Ishikawa (cell line): ENCODE data around the gene TENT4A.

Experiments
- CEBPB ChIP-seq: IDR thresholded peaks from 2 replicates; pipeline ENCODE4 v1.6.1; 2012
- CREB1 ChIP-seq: IDR thresholded peaks from 2 replicates; pipeline ENCODE4 v1.6.1; 2012; ENCODE audit warnings: low read depth
- EGR1 ChIP-seq: IDR thresholded peaks from 2 replicates; pipeline ENCODE4 v1.6.1; 2012
- EP300 ChIP-seq: IDR thresholded peaks from 2 replicates; pipeline ENCODE4 v1.6.1; 2012; ENCODE audit warnings: borderline replicate concordance
- FOXM1 ChIP-seq: IDR thresholded peaks from 2 replicates; pipeline ENCODE4 v1.6.1; 2012; ENCODE audit warnings: low read depth, borderline replicate concordance
- NFIC ChIP-seq: IDR thresholded peaks from 2 replicates; pipeline ENCODE4 v1.6.1; 2012
- RAD21 ChIP-seq: IDR thresholded peaks from 2 replicates; pipeline ENCODE4 v1.6.1; 2012; ENCODE audit warnings: low read depth
- TAF1 ChIP-seq: IDR thresholded peaks from 2 replicates; pipeline ENCODE4 v1.6.1; 2012; ENCODE audit warnings: low read depth, mild to moderate bottlenecking
- TCF12 ChIP-seq: IDR thresholded peaks from 2 replicates; pipeline ENCODE4 v1.6.1; 2012; ENCODE audit warnings: low read depth
- TEAD4 ChIP-seq: IDR thresholded peaks from 2 replicates; pipeline ENCODE4 v1.6.1; 2012
- YY1 ChIP-seq: IDR thresholded peaks from 2 replicates; pipeline ENCODE4 v1.6.1; 2012; ENCODE audit warnings: low read depth
- ZBTB7A ChIP-seq: IDR thresholded peaks from 2 replicates; pipeline ENCODE4 v1.6.1; 2012; ENCODE audit warnings: low read depth
- TF ChIP-seq, protein P1 (sequence below): IDR thresholded peaks from 2 replicates; pipeline ENCODE4 v1.6.1; 2012
- TF ChIP-seq, protein P2 (sequence below): IDR thresholded peaks from 2 replicates; pipeline ENCODE4 v1.6.1; 2012
- TF ChIP-seq, protein P3 (sequence below): IDR thresholded peaks from 2 replicates; pipeline ENCODE4 v1.6.1; 2012; ENCODE audit warnings: low read depth, mild to moderate bottlenecking

TENT4A gene

DNA sequence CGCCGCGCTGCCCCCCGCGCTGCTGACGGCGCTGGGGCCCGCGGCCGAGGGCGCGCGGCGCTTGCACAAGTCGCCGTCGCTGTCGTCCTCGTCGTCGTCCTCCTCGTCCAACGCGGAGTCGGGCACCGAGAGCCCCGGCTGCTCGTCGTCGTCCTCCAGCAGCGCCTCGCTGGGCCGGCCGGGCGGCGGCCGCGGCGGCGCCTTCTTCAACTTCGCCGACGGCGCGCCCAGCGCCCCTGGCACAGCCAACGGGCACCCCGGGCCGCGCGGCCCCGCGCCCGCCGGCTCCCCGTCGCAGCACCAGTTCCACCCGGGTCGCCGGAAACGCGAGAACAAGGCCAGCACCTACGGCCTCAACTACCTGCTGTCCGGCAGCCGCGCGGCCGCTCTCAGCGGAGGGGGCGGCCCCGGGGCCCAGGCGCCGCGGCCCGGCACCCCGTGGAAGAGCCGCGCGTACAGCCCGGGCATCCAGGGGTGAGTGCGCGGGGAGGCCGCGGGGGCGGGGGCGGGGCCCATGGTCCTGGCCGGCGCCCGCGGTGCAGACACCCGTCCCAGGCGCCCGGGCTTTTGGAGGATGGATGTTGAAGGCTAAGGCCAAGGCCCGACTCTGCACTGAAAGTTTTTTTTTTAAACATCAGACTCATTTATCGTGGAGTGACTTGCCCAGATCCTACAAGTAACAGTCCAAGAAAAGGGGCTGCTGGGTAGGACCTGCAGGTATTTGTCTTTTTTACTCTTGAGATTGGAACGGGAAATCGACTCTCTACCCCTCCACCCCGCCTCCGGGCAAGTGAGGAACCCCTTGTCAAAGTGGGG lies 1.2 kb downstream of the TENT4A start:
- no peak for TF ChIP-seq RAD21
- TF ChIP-seq CEBPB = no peak
- no peak for TF ChIP-seq CREB1
- TF ChIP-seq, protein P1, sequence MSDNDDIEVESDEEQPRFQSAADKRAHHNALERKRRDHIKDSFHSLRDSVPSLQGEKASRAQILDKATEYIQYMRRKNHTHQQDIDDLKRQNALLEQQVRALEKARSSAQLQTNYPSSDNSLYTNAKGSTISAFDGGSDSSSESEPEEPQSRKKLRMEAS = peak; percentile 4; the same call in 1 of the 2 replicates
- TF ChIP-seq, protein P2, sequence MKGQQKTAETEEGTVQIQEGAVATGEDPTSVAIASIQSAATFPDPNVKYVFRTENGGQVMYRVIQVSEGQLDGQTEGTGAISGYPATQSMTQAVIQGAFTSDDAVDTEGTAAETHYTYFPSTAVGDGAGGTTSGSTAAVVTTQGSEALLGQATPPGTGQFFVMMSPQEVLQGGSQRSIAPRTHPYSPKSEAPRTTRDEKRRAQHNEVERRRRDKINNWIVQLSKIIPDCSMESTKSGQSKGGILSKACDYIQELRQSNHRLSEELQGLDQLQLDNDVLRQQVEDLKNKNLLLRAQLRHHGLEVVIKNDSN = no peak
- no peak for TF ChIP-seq TAF1
- no peak for TF ChIP-seq TCF12

DNA sequence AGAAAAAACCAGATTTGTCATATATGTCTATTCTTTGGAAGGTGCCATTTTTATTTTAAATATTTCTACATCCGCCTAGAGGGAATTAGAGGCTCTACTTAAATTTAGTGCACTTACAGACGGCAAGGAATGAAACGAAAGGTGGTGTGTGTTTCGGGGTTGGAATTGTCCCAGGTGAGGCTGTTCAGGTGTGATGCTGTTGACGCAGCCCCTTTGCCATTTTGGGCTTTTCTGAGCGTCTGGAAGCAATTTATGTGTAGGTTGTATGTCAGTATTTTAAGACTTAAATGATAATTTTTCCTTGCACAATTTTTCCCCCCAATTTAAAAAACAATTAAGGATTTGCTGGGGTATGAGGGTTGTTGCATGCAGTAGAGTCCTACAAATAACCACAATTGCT lies 2.0 kb downstream of the TENT4A start:
- no peak for TF ChIP-seq TAF1
- TF ChIP-seq, protein P2 = no peak
- no peak for TF ChIP-seq YY1
- TF ChIP-seq FOXM1 = no peak

DNA sequence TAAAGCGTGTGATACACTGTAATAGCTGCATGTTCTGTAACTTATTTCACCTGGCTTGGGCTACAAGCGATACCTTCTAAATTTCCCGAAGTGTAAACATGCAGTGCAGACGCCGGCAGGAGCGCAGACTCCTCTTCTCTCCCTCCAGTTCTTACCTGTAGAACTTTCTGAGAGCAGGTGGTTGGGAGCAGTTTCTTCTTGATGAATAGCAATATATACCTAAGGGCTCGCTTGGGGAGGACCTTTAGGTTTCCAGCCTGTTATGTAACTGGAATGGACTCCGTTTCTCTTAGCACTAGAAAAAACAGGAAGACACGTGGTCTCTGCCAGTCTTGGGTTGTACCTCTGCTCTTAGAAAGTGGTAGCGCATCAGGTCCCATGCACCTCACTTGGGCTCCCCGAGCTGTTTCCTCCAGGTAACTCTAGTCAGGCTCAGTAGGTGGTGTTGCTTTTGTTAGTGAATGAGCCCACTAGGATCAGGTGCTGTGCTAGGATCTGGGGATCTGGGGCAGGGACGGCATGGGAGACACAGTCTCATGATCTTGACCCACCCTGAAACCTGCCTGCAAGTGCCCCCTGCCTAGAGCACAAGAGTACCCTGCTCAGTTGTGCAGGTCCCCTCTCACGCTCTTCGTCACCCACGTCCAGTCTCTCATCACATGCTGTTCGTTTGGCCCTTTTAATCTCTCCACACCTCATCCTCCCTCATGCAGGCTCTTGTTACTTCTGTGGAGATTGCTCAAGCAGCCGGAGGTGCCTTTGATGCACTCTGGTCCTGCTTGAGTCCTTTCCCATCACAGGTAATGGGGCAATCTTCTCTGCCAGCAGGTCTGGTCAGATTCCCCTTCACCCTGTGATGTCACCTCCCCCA lies 2.8 kb downstream of the TENT4A start:
- TF ChIP-seq RAD21 (no peak), ZBTB7A (no peak), NFIC (no peak), EGR1 (no peak), TEAD4 (no peak), EP300 (no peak), FOXM1 (no peak), TCF12 (no peak), CEBPB (no peak), CREB1 (no peak), YY1 (no peak)
- TF ChIP-seq, protein P2 = no peak
- TF ChIP-seq, protein P1 = no peak
- TF ChIP-seq, protein P3, sequence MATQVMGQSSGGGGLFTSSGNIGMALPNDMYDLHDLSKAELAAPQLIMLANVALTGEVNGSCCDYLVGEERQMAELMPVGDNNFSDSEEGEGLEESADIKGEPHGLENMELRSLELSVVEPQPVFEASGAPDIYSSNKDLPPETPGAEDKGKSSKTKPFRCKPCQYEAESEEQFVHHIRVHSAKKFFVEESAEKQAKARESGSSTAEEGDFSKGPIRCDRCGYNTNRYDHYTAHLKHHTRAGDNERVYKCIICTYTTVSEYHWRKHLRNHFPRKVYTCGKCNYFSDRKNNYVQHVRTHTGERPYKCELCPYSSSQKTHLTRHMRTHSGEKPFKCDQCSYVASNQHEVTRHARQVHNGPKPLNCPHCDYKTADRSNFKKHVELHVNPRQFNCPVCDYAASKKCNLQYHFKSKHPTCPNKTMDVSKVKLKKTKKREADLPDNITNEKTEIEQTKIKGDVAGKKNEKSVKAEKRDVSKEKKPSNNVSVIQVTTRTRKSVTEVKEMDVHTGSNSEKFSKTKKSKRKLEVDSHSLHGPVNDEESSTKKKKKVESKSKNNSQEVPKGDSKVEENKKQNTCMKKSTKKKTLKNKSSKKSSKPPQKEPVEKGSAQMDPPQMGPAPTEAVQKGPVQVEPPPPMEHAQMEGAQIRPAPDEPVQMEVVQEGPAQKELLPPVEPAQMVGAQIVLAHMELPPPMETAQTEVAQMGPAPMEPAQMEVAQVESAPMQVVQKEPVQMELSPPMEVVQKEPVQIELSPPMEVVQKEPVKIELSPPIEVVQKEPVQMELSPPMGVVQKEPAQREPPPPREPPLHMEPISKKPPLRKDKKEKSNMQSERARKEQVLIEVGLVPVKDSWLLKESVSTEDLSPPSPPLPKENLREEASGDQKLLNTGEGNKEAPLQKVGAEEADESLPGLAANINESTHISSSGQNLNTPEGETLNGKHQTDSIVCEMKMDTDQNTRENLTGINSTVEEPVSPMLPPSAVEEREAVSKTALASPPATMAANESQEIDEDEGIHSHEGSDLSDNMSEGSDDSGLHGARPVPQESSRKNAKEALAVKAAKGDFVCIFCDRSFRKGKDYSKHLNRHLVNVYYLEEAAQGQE = no peak

DNA sequence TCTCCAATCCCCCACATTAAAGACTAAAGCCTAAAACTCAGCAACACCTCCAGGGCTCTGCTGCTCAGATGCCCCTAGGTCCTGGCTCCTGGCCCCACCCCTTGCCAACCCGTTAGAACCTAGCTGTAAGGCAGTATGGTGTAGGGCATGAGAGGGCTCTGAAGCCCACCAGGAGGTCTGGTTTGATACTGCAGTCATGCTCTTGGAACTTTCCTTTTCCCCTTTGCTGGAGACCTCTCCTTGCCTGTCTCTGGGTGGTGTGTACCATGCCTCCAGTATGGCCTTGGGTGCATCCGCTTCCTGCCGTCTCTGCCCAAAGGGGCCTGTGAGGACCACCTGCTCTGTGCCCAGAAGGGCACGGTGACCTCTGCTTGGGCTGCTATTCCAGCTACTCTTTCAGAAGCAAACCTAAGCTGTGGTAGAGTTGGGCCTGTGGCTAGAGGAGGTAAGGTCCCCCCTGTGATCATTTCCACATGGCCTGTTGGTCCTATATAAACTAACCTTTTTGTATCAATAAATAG lies 3.5 kb downstream of the TENT4A start:
- no peak for TF ChIP-seq NFIC
- TF ChIP-seq TCF12 = no peak
- TF ChIP-seq ZBTB7A = no peak
- no peak for TF ChIP-seq CREB1
- TF ChIP-seq EP300 = no peak
- TF ChIP-seq, protein P3 = no peak
- no peak for TF ChIP-seq FOXM1
- no peak for TF ChIP-seq YY1
- no peak for TF ChIP-seq TAF1
- TF ChIP-seq, protein P2 = no peak
- TF ChIP-seq, protein P1 = no peak
- TF ChIP-seq RAD21 = no peak
- TF ChIP-seq CEBPB = no peak
- no peak for TF ChIP-seq TEAD4
- no peak for TF ChIP-seq EGR1
